OCI-LY3 (cell line): ENCODE measurements around the gene AGBL1.

Source experiments
- CTCF ChIP-seq: fragments of 200-600, 300-600 bp; sonication (generic); IDR thresholded peaks from 2 replicates; pipeline ENCODE4 v1.5.1; 2014; ENCODE audit warnings: antibody characterized with exemption, low read length, low read depth
- EZH2phosphoT487 ChIP-seq: fragments of 200-600 bp; shearing (Covaris generic); IDR thresholded peaks from 2 replicates; pipeline ENCODE4 v1.6.1; 2018; ENCODE audit warnings: antibody characterized with exemption, mixed run types, low read depth

DNA sequence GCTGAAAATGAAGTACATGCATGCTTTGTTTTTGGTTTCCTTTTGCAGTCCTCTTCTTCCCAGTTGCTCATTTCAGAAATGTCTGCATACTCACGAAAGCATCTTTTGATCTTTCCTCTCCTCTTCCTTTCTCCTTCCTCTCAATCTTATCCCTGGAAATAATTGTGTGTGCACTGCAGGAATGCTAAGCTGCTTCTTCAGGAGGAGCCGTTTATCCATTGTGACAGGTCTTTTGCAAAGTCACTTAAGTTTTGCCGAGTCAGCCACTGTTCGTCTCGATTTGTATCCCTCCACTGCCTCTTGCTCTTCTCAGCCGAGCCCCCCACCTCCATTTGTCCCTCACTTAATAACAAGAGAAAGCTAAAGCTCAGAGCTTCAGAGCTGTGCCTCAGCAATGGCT, 597.6 kb downstream of the AGBL1 start:
- TF ChIP-seq CTCF (no peak), EZH2phosphoT487 (no peak)
